ENCODE results near the gene U2AF2.
A peak's percentile ranks its signal among the peaks of the same experiment; 100 is the strongest.

U2AF2 gene

GRCh38 chr19:55637534-55637933 is 17.3 kb upstream of the U2AF2 start:
- H3K9me3 ChIP-seq: no peaks in the 10 kb centered on the region
- H3K27me3 ChIP-seq: no peaks in the 10 kb centered on the region
- no peak overlapping the region for H3K4me3 ChIP-seq
- no peak for DNase-seq
- intact Hi-C loops (cut with DNase I; ENCODE audit: low total_unique reads): loop anchor here (10.0 kb wide), 1 partner anchor 233 kb away; the partner anchor contains the start of gene UBE2S
- H3K4me1 ChIP-seq: peaks cover 5 to 68% (median 59%) of the 10 kb centered on the region in 4 donors
- no peak overlapping the region for H3K27ac ChIP-seq
- TF ChIP-seq, protein P1, sequence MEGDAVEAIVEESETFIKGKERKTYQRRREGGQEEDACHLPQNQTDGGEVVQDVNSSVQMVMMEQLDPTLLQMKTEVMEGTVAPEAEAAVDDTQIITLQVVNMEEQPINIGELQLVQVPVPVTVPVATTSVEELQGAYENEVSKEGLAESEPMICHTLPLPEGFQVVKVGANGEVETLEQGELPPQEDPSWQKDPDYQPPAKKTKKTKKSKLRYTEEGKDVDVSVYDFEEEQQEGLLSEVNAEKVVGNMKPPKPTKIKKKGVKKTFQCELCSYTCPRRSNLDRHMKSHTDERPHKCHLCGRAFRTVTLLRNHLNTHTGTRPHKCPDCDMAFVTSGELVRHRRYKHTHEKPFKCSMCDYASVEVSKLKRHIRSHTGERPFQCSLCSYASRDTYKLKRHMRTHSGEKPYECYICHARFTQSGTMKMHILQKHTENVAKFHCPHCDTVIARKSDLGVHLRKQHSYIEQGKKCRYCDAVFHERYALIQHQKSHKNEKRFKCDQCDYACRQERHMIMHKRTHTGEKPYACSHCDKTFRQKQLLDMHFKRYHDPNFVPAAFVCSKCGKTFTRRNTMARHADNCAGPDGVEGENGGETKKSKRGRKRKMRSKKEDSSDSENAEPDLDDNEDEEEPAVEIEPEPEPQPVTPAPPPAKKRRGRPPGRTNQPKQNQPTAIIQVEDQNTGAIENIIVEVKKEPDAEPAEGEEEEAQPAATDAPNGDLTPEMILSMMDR (IDR thresholded peaks at IDR 0.05): no peak
- H3K36me3 ChIP-seq: peaks cover 0 to 6% (median 0%) of the 10 kb centered on the region in 3 donors

- Histone ChIP-seq H3K9me3 (no peaks in the 10 kb centered on the region), H3K27me3 (no peaks in the 10 kb centered on the region), H3K36me3 (peaks cover 0 to 6% (median 0%) of the 10 kb centered on the region in 3 donors), H3K4me1 (peaks cover 5 to 81% (median 67%) of the 10 kb centered on the region in 4 donors), H3K4me3 (no peak overlapping the region), H3K27ac (no peak overlapping the region)
- TF ChIP-seq, protein P1 (IDR thresholded peaks at IDR 0.05): peak in 1 of 2 experiments; percentile 21
- intact Hi-C loops (cut with DNase I; ENCODE audit: low total_unique reads): loop anchor here (10.0 kb wide), 1 partner anchor 234 kb away; the partner anchor contains the start of gene UBE2S
- no peak for DNase-seq
Measured at GRCh38 chr19:55638864-55639359, 15.9 kb upstream of the U2AF2 start.

DNA sequence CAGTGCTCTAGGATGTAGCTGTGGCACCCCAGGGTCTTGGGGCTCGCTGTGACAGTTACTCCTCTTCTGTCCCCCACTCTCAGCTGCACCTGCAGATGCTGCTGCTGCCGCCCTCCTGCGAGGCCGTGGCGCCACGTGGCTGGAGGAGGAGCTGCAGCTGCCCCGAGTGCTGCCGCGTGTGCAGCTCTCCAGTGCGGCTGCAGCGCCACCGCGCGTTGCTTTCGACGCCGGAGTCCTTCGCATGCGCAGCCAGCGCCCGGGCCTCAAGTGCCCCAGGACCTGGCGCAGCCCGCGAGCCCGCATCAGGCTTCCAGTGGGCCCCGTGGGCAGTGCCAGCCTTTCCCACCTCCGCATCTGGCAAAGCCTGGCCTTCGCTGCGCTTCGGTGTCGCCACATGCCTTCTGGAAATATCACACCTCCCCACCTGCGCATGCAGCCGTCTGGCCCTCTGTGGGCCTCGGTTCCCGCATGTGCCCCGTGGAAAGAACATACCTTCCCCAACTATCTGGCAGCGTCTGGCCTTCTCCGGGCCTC is 14.7 kb upstream of the U2AF2 start:
- peak; percentile 50 to 81 for DNase-seq
- TF ChIP-seq, protein P1 (IDR thresholded peaks at IDR 0.05): peak; percentile 37 to 38
- Histone ChIP-seq H3K27ac (peak overlapping the region; percentile 92 to 95), H3K27me3 (no peaks in the 10 kb centered on the region), H3K36me3 (peaks cover 0 to 12% (median 6%) of the 10 kb centered on the region in 3 donors), H3K4me1 (peaks cover 5 to 88% (median 68%) of the 10 kb centered on the region in 4 donors), H3K9me3 (no peaks in the 10 kb centered on the region), H3K4me3 (peak overlapping the region; percentile 86 to 92)
- intact Hi-C loops (cut with DNase I; ENCODE audit: low total_unique reads): no loop called here

GRCh38 chr19:55640577-55641425 is 14.0 kb upstream of the U2AF2 start, which contains the start of gene ZNF580:
Gene ZNF580 (plus strand): TSS chr19:55641002. CDS start chr19:55642509, 1,507 bp downstream.
- Histone ChIP-seq H3K27ac (peak within 1 kb of the TSS; percentile 92 to 95), H3K4me3 (peak within 1 kb of the TSS; percentile 86 to 92), H3K27me3 (no peaks in the 10 kb centered on the region), H3K36me3 (peaks cover 0 to 19% (median 10%) of the 10 kb centered on the region in 3 donors), H3K9me3 (no peaks in the 10 kb centered on the region), H3K4me1 (peaks cover 5 to 88% (median 66%) of the 10 kb centered on the region in 4 donors)
- peak in 1 of 2 donors; percentile 81 for DNase-seq
- TF ChIP-seq, protein P1 (IDR thresholded peaks at IDR 0.05): no peak
- intact Hi-C loops (cut with DNase I; ENCODE audit: low total_unique reads): no loop called here

GRCh38 chr19:55641426-55642152 is 13.2 kb upstream of the U2AF2 start:
- peak overlapping the region; percentile 86 to 92 for H3K4me3 ChIP-seq
- H3K36me3 ChIP-seq: peaks cover 0 to 21% (median 10%) of the 10 kb centered on the region in 3 donors
- peak overlapping the region; percentile 92 to 95 for H3K27ac ChIP-seq
- H3K4me1 ChIP-seq: peaks cover 2 to 80% (median 59%) of the 10 kb centered on the region in 4 donors
- TF ChIP-seq, protein P1 (IDR thresholded peaks at IDR 0.05): no peak
- H3K9me3 ChIP-seq: no peaks in the 10 kb centered on the region
- peak in 1 of 2 donors; percentile 29 for DNase-seq
- H3K27me3 ChIP-seq: no peaks in the 10 kb centered on the region
- intact Hi-C loops (cut with DNase I; ENCODE audit: low total_unique reads): no loop called here
